Peyer's patch (tissue), 4 donors: ENCODE measurements around the gene ACD.

Experiments used
- POLR2A ChIP-seq, 2 donors: fragments of 450-650 bp; IDR thresholded peaks; one replicate each; pipeline ENCODE4 v1.5.1; 2017; ENCODE audit warnings: antibody characterized with exemption in 2 of 2, mild to moderate bottlenecking in 2 of 2, moderate library complexity in 2 of 2
- TF ChIP-seq, protein P1 (sequence below), 6 experiments: fragments of 450-650 bp in 4 of 6; fragments of 200-600 bp in 2 of 6; sonication (generic) in 1 of 6; IDR thresholded peaks; one replicate each; pipeline ENCODE4 v1.5.1; 2017 to 2019; ENCODE audit warnings: antibody characterized with exemption in 6 of 6, mild to moderate bottlenecking in 3 of 6, moderate library complexity in 1 of 6

DNA sequence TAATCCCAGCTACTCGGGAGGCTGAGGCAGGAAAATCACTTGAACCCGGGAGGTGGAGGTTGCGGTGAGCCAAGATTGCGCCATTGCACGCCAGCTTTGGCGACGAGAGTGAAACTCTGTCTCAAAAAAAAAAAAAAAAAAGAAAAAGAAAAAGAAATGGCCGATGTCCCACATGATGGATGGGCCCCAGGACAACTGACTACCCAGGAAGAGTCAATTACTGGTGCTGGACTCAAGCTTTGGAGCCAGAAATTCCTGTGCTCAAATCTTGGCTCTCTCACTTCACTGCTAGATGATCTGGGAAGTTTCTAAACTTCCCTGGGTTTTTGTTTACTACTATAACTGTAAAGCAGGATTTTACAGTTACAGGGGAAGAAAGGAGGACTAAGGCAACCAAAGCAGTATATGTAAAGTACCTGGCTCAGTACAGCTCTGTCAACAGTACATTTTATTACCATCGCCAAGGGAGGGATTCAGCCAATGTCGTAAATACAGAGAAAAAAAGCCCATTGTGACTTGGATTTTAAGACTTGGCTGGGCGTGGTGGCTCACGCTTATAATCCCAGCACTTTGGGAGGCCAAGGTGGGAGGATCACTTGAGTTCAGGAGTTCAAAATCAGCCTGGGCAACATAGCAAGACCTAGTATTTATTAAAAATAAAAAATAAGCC is 18.4 kb upstream of the ACD start:
- no peak for TF ChIP-seq POLR2A (IDR thresholded peaks at IDR 0.05)
- TF ChIP-seq, protein P1, sequence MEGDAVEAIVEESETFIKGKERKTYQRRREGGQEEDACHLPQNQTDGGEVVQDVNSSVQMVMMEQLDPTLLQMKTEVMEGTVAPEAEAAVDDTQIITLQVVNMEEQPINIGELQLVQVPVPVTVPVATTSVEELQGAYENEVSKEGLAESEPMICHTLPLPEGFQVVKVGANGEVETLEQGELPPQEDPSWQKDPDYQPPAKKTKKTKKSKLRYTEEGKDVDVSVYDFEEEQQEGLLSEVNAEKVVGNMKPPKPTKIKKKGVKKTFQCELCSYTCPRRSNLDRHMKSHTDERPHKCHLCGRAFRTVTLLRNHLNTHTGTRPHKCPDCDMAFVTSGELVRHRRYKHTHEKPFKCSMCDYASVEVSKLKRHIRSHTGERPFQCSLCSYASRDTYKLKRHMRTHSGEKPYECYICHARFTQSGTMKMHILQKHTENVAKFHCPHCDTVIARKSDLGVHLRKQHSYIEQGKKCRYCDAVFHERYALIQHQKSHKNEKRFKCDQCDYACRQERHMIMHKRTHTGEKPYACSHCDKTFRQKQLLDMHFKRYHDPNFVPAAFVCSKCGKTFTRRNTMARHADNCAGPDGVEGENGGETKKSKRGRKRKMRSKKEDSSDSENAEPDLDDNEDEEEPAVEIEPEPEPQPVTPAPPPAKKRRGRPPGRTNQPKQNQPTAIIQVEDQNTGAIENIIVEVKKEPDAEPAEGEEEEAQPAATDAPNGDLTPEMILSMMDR (IDR thresholded peaks at IDR 0.05), result no peak
